MM.1S (cell line): ENCODE measurements around the gene POU2AF3.

ENCODE experiments used
- DNase-seq: peaks from one replicate; pipeline ENCODE4 v3.0.0-alpha.2; 2015
- H2AFZ ChIP-seq: fragments of 300-600 bp; sonication (generic); 2 replicates; pipeline ENCODE4 v1.6.0; 2016; ENCODE audit warnings: antibody characterized with exemption, low read length
- H3F3A ChIP-seq: fragments of 300-600 bp; sonication (generic); 2 replicates; pipeline ENCODE4 v1.6.1; 2016; ENCODE audit warnings: mild to moderate bottlenecking, antibody characterized with exemption, low read length, moderate library complexity, mixed read lengths; ENCODE audit not compliant: insufficient read depth
- H3K27ac ChIP-seq: fragments of 300-600 bp; sonication (generic); 2 replicates; pipeline ENCODE4 v1.5.1; 2016; ENCODE audit warnings: mild to moderate bottlenecking, low read length
- H3K27me3 ChIP-seq: fragments of 300-600 bp; sonication (generic); replicated peaks from 2 replicates; pipeline ENCODE4 v1.6.0; 2016; ENCODE audit warnings: low read length; ENCODE audit not compliant: insufficient read depth
- H3K36me3 ChIP-seq: fragments of 300-600 bp; sonication (generic); replicated peaks from 2 replicates; pipeline ENCODE4 v1.6.1; 2016; ENCODE audit warnings: mild to moderate bottlenecking, low read length, mixed read lengths; ENCODE audit not compliant: insufficient read depth
- H3K4me1 ChIP-seq: fragments of 300-600 bp; sonication (generic); 2 replicates; pipeline ENCODE4 v1.6.1; 2016; ENCODE audit warnings: low read length, mixed read lengths
- H3K4me2 ChIP-seq: fragments of 300-600 bp; sonication (generic); 2 replicates; pipeline ENCODE4 v1.6.0; 2016; ENCODE audit warnings: low read depth, low read length
- H3K4me3 ChIP-seq: fragments of 300-600 bp; sonication (generic); 2 replicates; pipeline ENCODE4 v1.5.1; 2016; ENCODE audit warnings: low read length, mixed read lengths
- H3K79me2 ChIP-seq: fragments of 300-600 bp; sonication (generic); 2 replicates; pipeline ENCODE4 v1.6.1; 2016; ENCODE audit warnings: mixed run types, low read length, mixed read lengths
- H3K9ac ChIP-seq: fragments of 300-600 bp; sonication (generic); 2 replicates; pipeline ENCODE4 v1.6.1; 2016; ENCODE audit warnings: low read length, mixed read lengths
- H3K9me2 ChIP-seq: fragments of 300-600 bp; sonication (generic); replicated peaks from 2 replicates; pipeline ENCODE4 v1.6.1; 2016; ENCODE audit warnings: mild to moderate bottlenecking, low read length, mixed read lengths; ENCODE audit not compliant: insufficient read depth
- H3K9me3 ChIP-seq: fragments of 300-600 bp; sonication (generic); replicated peaks from 2 replicates; pipeline ENCODE4 v1.6.1; 2016; ENCODE audit warnings: mild to moderate bottlenecking, low read length, mixed read lengths; ENCODE audit not compliant: insufficient read depth
- H4K20me1 ChIP-seq: fragments of 300-600 bp; sonication (generic); 2 replicates; pipeline ENCODE4 v1.6.1; 2016; ENCODE audit warnings: mild to moderate bottlenecking, low read length, moderate library complexity, mixed read lengths; ENCODE audit not compliant: insufficient read depth
- EZH2 ChIP-seq: fragments of 300-600 bp; sonication (generic); optimal IDR thresholded peaks from 2 replicates; pipeline ENCODE3; 2017; ENCODE audit warnings: low read depth, mild to moderate bottlenecking, antibody characterized with exemption, low read length, mixed read lengths
- EZH2phosphoT487 ChIP-seq: fragments of 300-600 bp; sonication (generic); IDR thresholded peaks from 2 replicates; pipeline ENCODE4 v1.6.1; 2018; ENCODE audit warnings: antibody characterized with exemption, low read length
- TF ChIP-seq, protein P1 (sequence below): fragments of 300-600 bp; sonication (generic); IDR thresholded peaks from 2 replicates; pipeline ENCODE4 v1.5.1; 2016; ENCODE audit warnings: antibody characterized with exemption, low read length, mixed read lengths

POU2AF3 gene

DNA sequence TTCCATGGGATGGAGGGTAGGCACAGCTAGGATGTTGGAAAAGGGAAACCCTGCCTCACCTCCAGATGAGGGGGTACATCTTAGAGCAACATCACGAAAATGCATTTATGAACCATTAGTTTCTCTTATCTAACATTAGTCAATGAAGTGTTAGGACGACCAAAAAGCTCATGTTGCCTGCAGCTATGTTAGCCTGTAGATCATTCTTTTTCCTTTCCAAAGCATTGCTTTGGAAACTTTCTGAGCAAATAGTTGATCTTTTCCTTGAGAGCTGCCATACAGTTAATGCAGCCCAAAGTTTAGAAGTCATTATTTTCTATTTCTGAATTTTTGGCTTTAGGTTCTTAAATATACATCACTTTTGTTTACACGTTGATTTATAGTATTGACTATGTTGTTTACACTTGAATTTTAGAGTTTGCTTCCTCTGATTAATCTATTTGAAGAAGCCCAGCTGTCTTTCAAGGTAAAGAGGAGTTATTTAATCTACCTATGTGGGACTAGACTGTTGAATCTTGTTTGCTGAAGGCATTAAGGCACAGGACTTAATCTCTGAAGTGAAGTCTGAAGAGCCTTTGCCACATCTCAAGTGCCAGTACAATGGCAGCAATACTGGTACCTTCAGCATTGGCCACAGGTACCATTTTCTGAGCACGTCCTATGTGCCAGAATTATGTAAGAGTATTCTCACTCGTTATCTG is 11.0 kb downstream of the POU2AF3 start:
- DNase-seq: no peak
- no peak overlapping the region for H2AFZ ChIP-seq
- no peaks in the 10 kb centered on the region for H3K9me2 ChIP-seq
- TF ChIP-seq EZH2: no peak
- TF ChIP-seq, protein P1, sequence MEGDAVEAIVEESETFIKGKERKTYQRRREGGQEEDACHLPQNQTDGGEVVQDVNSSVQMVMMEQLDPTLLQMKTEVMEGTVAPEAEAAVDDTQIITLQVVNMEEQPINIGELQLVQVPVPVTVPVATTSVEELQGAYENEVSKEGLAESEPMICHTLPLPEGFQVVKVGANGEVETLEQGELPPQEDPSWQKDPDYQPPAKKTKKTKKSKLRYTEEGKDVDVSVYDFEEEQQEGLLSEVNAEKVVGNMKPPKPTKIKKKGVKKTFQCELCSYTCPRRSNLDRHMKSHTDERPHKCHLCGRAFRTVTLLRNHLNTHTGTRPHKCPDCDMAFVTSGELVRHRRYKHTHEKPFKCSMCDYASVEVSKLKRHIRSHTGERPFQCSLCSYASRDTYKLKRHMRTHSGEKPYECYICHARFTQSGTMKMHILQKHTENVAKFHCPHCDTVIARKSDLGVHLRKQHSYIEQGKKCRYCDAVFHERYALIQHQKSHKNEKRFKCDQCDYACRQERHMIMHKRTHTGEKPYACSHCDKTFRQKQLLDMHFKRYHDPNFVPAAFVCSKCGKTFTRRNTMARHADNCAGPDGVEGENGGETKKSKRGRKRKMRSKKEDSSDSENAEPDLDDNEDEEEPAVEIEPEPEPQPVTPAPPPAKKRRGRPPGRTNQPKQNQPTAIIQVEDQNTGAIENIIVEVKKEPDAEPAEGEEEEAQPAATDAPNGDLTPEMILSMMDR: no peak
- TF ChIP-seq EZH2phosphoT487: no peak
- no peaks in the 10 kb centered on the region for H3K4me1 ChIP-seq
- H3K27me3 ChIP-seq: no peaks in the 10 kb centered on the region
- no peak overlapping the region for H3K9ac ChIP-seq
- H3K9me3 ChIP-seq: no peaks in the 10 kb centered on the region
- no peak overlapping the region for H3K4me3 ChIP-seq
- no peaks in the 10 kb centered on the region for H3K79me2 ChIP-seq
- H3K27ac ChIP-seq: no peak overlapping the region
- no peaks in the 10 kb centered on the region for H3F3A ChIP-seq
- no peaks in the 10 kb centered on the region for H3K36me3 ChIP-seq
- H3K4me2 ChIP-seq: no peak overlapping the region
- no peaks in the 10 kb centered on the region for H4K20me1 ChIP-seq

DNA sequence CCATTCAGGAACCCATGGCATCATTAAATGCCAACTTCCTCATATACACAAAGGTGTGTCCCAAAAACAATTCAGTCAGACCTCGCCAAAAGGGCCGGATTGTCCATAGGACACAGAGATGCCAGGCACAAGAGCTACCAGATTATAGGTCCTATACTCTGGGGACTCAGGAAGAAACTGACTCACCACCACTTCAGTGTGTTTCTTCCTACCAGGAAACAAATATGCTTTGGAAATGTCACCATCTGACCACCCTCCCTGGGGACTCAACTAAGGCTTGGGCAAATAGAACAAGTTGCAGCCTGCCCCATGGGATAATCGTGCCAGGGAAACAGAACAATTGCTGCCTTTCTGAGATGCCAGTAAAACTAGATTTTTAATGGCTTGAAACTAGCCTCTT is 11.7 kb downstream of the POU2AF3 start:
- Histone ChIP-seq H3K27ac (no peak overlapping the region), H3K4me2 (no peak overlapping the region), H3K79me2 (no peaks in the 10 kb centered on the region), H3K9ac (no peak overlapping the region), H3K4me3 (no peak overlapping the region), H3K9me3 (no peaks in the 10 kb centered on the region), H4K20me1 (no peaks in the 10 kb centered on the region), H2AFZ (no peak overlapping the region), H3K9me2 (no peaks in the 10 kb centered on the region), H3K4me1 (no peaks in the 10 kb centered on the region), H3K36me3 (no peaks in the 10 kb centered on the region), H3F3A (no peaks in the 10 kb centered on the region), H3K27me3 (no peaks in the 10 kb centered on the region)
- no peak for DNase-seq
- TF ChIP-seq EZH2phosphoT487: no peak
- TF ChIP-seq EZH2: no peak
- TF ChIP-seq, protein P1: no peak

DNA sequence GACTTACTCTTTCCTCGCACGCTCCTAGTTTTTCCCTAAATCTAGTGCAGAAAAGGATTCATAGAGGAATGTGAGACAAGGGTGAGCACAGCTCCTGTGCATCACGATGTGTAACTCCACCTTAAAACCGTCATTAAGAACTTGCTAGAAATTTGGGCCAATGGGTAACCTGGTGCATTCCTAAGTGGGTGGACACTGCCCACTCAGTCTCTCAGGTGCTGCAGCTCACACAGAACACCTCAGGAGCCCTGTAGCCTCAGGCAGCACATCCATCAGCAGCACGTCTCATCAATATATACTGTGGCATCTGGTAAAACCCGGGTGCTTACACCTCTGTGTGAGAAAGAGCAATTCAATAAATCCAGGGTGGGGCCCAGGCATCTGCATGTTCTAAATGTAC is 12.4 kb downstream of the POU2AF3 start:
- H2AFZ ChIP-seq: no peak overlapping the region
- no peaks in the 10 kb centered on the region for H4K20me1 ChIP-seq
- no peaks in the 10 kb centered on the region for H3K4me1 ChIP-seq
- H3K79me2 ChIP-seq: no peaks in the 10 kb centered on the region
- H3K4me3 ChIP-seq: no peak overlapping the region
- no peak for DNase-seq
- H3K9me2 ChIP-seq: no peaks in the 10 kb centered on the region
- TF ChIP-seq EZH2phosphoT487 (no peak), EZH2 (no peak)
- TF ChIP-seq, protein P1: no peak
- no peaks in the 10 kb centered on the region for H3K27me3 ChIP-seq
- H3K4me2 ChIP-seq: no peak overlapping the region
- H3K27ac ChIP-seq: no peak overlapping the region
- H3K9me3 ChIP-seq: no peaks in the 10 kb centered on the region
- H3F3A ChIP-seq: no peaks in the 10 kb centered on the region
- no peaks in the 10 kb centered on the region for H3K36me3 ChIP-seq
- H3K9ac ChIP-seq: no peak overlapping the region
